Measurements from ENCODE around the gene GPAT2.
"Not testable (repeated sequence)": the region's sequence is repeated elsewhere in the genome, so short reads cannot be mapped to it uniquely, and the experiment has no call there.

DNA sequence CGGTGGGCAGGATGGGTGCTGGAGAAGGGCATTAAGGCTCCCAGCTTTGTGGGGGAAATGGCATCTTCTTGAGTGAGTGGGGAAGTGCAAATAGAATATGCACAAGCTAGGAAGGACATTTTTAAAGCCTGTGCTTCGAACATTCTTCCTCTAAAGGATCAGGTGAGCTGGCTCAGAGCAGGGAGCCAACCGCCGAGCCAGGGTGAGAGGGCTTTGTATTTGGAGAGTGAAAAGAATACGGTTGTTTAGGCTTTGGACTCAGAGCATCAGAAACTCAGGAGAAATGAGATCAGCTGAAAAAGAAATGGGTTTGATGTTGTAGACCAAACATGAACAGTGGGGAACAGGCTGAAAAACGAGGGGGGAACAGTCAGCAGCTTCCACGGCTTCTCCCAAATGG, 19.8 kb upstream of the GPAT2 start:
- not testable (repeated sequence) for TF ChIP-seq POLR2A (IDR thresholded peaks at IDR 0.05); EP300 (IDR thresholded peaks at IDR 0.05; ENCODE audit: low read depth); POLR2AphosphoS5 (IDR thresholded peaks at IDR 0.05)
- TF ChIP-seq, protein P1, sequence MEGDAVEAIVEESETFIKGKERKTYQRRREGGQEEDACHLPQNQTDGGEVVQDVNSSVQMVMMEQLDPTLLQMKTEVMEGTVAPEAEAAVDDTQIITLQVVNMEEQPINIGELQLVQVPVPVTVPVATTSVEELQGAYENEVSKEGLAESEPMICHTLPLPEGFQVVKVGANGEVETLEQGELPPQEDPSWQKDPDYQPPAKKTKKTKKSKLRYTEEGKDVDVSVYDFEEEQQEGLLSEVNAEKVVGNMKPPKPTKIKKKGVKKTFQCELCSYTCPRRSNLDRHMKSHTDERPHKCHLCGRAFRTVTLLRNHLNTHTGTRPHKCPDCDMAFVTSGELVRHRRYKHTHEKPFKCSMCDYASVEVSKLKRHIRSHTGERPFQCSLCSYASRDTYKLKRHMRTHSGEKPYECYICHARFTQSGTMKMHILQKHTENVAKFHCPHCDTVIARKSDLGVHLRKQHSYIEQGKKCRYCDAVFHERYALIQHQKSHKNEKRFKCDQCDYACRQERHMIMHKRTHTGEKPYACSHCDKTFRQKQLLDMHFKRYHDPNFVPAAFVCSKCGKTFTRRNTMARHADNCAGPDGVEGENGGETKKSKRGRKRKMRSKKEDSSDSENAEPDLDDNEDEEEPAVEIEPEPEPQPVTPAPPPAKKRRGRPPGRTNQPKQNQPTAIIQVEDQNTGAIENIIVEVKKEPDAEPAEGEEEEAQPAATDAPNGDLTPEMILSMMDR (IDR thresholded peaks at IDR 0.05): not testable (repeated sequence)
